Transverse colon (tissue), 4 donors: ENCODE results near the gene SHISA5.

Source experiments
- EP300 ChIP-seq: sonication (generic); formaldehyde crosslinking; IDR thresholded peaks from one replicate; pipeline ENCODE4 v1.6.1; 2017; ENCODE audit warnings: antibody characterized with exemption, low read depth
- POLR2A ChIP-seq: fragments of 450-650 bp; IDR thresholded peaks from one replicate; pipeline ENCODE4 v1.6.1; 2016; ENCODE audit warnings: antibody characterized with exemption, mild to moderate bottlenecking, moderate library complexity
- POLR2AphosphoS5 ChIP-seq, 3 donors: sonication (generic); formaldehyde crosslinking; IDR thresholded peaks; one replicate each; pipeline ENCODE4 v1.6.1; 2016; ENCODE audit warnings: antibody characterized with exemption in 3 of 3
- TF ChIP-seq, protein P1 (sequence below), 5 experiments: fragments of 200-600 bp in 3 of 5; fragments of 450-650 bp in 2 of 5; sonication (generic) in 3 of 5; IDR thresholded peaks; 1 replicate in 2 of 5; 2 replicates in 3 of 5; pipeline ENCODE4 v1.5.1; 2016 to 2017; ENCODE audit warnings: antibody characterized with exemption in 5 of 5, inconsistent platforms in 3 of 5, mild to moderate bottlenecking in 2 of 5, moderate library complexity in 1 of 5

DNA sequence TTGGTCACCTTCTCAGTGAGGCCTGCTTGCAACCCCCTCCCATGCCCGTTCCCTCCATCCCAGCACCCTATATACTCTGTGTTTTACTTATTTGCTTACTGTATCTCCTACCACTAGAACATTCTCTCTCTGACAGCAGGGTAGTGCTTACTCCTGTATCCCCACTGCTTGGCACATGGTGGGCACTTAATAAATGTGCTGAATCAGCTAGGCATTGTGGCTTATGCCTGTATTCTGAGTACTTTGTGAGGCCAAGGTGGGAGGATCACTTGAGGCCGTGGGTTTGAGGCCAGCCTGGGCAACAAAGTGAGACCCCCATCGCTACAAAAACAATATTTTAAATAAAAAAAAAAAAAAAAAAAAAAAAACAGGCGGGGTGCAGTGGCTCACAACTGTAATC, 7.6 kb upstream of the SHISA5 start:
- no peak for TF ChIP-seq EP300
- no peak for TF ChIP-seq POLR2A
- TF ChIP-seq, protein P1, sequence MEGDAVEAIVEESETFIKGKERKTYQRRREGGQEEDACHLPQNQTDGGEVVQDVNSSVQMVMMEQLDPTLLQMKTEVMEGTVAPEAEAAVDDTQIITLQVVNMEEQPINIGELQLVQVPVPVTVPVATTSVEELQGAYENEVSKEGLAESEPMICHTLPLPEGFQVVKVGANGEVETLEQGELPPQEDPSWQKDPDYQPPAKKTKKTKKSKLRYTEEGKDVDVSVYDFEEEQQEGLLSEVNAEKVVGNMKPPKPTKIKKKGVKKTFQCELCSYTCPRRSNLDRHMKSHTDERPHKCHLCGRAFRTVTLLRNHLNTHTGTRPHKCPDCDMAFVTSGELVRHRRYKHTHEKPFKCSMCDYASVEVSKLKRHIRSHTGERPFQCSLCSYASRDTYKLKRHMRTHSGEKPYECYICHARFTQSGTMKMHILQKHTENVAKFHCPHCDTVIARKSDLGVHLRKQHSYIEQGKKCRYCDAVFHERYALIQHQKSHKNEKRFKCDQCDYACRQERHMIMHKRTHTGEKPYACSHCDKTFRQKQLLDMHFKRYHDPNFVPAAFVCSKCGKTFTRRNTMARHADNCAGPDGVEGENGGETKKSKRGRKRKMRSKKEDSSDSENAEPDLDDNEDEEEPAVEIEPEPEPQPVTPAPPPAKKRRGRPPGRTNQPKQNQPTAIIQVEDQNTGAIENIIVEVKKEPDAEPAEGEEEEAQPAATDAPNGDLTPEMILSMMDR (IDR thresholded peaks at IDR 0.05): no peak
- no peak for TF ChIP-seq POLR2AphosphoS5 (IDR thresholded peaks at IDR 0.05)
